Astrocyte (in vitro differentiated cells and primary cell): ENCODE data around the gene IL17C.

Source experiments
- EZH2 ChIP-seq: IDR thresholded peaks from 2 replicates; pipeline ENCODE4 v1.6.1; 2012; ENCODE audit warnings: mild to moderate bottlenecking, low read length, inconsistent platforms; ENCODE audit not compliant: insufficient read depth
- TF ChIP-seq, protein P1 (sequence below): IDR thresholded peaks from 2 replicates; pipeline ENCODE4 v1.5.1; 2011; ENCODE audit warnings: low read depth, mild to moderate bottlenecking, inconsistent platforms, low read length, moderate library complexity; ENCODE audit not compliant: insufficient read depth

- TF ChIP-seq, protein P1, sequence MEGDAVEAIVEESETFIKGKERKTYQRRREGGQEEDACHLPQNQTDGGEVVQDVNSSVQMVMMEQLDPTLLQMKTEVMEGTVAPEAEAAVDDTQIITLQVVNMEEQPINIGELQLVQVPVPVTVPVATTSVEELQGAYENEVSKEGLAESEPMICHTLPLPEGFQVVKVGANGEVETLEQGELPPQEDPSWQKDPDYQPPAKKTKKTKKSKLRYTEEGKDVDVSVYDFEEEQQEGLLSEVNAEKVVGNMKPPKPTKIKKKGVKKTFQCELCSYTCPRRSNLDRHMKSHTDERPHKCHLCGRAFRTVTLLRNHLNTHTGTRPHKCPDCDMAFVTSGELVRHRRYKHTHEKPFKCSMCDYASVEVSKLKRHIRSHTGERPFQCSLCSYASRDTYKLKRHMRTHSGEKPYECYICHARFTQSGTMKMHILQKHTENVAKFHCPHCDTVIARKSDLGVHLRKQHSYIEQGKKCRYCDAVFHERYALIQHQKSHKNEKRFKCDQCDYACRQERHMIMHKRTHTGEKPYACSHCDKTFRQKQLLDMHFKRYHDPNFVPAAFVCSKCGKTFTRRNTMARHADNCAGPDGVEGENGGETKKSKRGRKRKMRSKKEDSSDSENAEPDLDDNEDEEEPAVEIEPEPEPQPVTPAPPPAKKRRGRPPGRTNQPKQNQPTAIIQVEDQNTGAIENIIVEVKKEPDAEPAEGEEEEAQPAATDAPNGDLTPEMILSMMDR = no peak
- no peak for TF ChIP-seq EZH2
Observed at GRCh38 chr16:88662222-88662842, 24.0 kb downstream of the IL17C start.
